ENCODE data around the gene CD69.

DNA sequence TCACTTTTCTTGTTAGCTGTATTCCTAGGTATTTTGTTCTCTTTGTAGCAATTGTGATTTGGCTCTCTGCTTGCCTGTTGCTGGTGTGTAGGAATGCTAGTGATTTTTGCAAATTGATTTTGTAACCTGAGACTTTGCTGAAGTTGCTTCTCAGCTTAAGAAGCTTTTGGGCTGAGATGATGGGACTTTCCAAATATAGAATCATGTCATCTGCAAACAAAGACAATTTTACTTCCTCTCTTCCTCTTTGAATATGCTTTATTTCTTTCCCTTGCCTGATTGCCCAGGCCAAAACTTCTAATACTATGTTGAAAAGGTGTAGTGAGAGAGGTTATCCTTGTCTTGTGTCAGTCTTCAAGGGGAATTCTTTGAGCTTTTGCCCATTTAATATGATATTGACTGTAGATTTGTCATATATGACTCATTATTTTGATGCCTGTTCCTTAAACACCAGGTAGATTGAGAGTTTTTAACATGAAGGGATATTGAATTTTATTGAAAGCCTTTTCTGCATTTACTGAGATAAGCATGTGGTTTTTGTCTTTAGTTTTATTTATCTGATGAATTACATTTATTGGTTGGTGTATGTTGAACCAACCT is 54.5 kb downstream of the CD69 start:
- TF ChIP-seq CTCF (IDR thresholded peaks at IDR 0.05; ENCODE audit: low read length) (no peak), EZH2 (optimal IDR thresholded peaks at IDR 0.05; ENCODE audit: low read depth, low read length) (no peak), EZH2phosphoT487 (IDR thresholded peaks at IDR 0.05; ENCODE audit: low read length) (no peak)

Data from MM.1S (cell line).